ENCODE measurements around the gene PROM2. TPM values are rescaled to one million over a fixed set of nuclear protein-coding genes. Genes with fewer than 3 reads are reported as not detected.

PROM2 gene
- total and polyA plus RNA-seq, 2 experiments from 2014 or later: 2.1 to 2.2 TPM

DNA sequence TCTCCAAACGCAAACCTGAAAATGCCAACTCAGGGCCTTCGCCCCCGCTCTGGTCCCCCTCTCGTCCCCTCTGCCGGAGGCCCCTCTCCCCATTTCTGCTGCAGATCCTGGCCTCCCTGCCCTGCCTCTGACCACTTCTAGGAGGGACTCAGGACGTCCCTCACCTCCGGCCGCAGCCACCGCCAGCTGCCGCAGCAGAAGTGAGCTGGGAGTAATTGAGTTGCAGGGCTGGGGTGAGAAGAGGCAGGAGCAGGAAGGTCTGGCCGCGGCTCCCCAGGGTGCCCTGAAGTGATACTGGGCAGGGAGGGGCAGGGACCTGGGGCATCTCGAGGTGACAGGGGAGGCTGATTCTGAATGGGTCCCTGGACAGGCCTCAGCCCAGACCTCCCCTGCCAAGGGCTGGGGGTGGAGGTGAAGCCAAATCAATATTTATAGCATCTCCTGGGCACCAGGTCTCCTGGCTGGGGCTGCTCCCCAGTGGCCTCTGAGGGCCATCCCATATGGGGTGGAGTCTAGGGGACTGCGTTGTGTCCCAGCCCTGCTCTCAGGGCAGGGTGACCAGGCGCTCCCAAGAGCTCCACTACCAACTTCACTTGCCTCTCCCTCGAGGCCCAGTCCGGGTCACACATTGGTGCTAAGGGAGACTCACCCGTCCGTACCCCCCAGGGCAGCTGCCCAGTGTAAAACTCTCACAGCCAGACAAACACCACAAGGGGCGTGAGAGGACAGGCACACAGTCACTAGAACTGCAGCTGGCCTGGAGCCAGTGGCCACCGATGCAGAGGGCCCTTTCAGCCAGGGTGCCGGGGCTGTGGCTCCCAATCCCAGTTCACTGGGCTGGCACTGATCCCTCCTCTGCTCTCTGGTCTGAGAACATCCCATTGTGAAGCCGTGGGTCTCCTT is 55.9 kb downstream of the PROM2 start (continued):
- TF ChIP-seq, protein P1, sequence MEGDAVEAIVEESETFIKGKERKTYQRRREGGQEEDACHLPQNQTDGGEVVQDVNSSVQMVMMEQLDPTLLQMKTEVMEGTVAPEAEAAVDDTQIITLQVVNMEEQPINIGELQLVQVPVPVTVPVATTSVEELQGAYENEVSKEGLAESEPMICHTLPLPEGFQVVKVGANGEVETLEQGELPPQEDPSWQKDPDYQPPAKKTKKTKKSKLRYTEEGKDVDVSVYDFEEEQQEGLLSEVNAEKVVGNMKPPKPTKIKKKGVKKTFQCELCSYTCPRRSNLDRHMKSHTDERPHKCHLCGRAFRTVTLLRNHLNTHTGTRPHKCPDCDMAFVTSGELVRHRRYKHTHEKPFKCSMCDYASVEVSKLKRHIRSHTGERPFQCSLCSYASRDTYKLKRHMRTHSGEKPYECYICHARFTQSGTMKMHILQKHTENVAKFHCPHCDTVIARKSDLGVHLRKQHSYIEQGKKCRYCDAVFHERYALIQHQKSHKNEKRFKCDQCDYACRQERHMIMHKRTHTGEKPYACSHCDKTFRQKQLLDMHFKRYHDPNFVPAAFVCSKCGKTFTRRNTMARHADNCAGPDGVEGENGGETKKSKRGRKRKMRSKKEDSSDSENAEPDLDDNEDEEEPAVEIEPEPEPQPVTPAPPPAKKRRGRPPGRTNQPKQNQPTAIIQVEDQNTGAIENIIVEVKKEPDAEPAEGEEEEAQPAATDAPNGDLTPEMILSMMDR (conservative IDR thresholded peaks at IDR 0.05; ENCODE audit: low read depth in 2 of 2): peak in 1 of 2 experiments; percentile 18; a peak in 1 of 4 replicates
- TF ChIP-seq STAT1 (IDR thresholded peaks at IDR 0.05; ENCODE audit: unreplicated experiment): no peak

DNA sequence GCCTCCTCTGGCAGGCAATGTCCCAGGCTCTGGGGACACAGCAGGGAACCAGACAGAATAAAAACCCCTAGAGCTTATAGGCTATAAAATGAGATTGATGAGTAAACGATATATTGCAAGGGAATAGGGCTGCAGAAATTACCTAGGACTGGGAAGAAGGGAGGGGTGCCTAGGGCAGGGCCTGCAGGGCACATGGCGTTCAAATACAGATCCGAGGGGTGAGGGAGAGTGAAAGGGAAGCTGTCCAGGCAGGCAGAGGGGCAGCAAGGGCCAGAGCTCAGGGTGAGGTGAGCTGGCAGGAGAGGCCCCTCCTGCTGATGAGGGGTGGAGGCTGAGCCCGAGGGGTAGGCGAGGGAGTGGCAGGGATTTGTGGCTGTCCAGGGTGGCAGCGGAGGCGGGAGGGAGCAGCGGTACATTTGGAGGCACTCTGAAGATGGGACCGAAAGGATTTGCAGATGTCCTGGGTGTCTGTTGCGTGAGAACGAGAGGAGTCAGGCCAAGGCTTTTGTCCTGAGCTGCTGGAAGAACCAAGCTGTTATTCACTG is 56.6 kb downstream of the PROM2 start:
- no peak for ATAC-seq
- H3K36me3 Mint-ChIP-seq (ENCODE audit: low read depth): no peaks in the 10 kb centered on the region
- TF ChIP-seq CREB1 (CRISPR knock-in tag; IDR thresholded peaks at IDR 0.05; ENCODE audit: low read depth) (no peak), ZNF331 (CRISPR knock-in tag; IDR thresholded peaks at IDR 0.05; ENCODE audit: low read depth) (no peak), EZH2phosphoT487 (IDR thresholded peaks at IDR 0.05; ENCODE audit: unreplicated experiment) (no peak), JUNB (IDR thresholded peaks at IDR 0.05; ENCODE audit: unreplicated experiment) (no peak), POLR2AphosphoS5 (IDR thresholded peaks at IDR 0.05; ENCODE audit: low read depth) (no peak)
- TF ChIP-seq, protein P2, sequence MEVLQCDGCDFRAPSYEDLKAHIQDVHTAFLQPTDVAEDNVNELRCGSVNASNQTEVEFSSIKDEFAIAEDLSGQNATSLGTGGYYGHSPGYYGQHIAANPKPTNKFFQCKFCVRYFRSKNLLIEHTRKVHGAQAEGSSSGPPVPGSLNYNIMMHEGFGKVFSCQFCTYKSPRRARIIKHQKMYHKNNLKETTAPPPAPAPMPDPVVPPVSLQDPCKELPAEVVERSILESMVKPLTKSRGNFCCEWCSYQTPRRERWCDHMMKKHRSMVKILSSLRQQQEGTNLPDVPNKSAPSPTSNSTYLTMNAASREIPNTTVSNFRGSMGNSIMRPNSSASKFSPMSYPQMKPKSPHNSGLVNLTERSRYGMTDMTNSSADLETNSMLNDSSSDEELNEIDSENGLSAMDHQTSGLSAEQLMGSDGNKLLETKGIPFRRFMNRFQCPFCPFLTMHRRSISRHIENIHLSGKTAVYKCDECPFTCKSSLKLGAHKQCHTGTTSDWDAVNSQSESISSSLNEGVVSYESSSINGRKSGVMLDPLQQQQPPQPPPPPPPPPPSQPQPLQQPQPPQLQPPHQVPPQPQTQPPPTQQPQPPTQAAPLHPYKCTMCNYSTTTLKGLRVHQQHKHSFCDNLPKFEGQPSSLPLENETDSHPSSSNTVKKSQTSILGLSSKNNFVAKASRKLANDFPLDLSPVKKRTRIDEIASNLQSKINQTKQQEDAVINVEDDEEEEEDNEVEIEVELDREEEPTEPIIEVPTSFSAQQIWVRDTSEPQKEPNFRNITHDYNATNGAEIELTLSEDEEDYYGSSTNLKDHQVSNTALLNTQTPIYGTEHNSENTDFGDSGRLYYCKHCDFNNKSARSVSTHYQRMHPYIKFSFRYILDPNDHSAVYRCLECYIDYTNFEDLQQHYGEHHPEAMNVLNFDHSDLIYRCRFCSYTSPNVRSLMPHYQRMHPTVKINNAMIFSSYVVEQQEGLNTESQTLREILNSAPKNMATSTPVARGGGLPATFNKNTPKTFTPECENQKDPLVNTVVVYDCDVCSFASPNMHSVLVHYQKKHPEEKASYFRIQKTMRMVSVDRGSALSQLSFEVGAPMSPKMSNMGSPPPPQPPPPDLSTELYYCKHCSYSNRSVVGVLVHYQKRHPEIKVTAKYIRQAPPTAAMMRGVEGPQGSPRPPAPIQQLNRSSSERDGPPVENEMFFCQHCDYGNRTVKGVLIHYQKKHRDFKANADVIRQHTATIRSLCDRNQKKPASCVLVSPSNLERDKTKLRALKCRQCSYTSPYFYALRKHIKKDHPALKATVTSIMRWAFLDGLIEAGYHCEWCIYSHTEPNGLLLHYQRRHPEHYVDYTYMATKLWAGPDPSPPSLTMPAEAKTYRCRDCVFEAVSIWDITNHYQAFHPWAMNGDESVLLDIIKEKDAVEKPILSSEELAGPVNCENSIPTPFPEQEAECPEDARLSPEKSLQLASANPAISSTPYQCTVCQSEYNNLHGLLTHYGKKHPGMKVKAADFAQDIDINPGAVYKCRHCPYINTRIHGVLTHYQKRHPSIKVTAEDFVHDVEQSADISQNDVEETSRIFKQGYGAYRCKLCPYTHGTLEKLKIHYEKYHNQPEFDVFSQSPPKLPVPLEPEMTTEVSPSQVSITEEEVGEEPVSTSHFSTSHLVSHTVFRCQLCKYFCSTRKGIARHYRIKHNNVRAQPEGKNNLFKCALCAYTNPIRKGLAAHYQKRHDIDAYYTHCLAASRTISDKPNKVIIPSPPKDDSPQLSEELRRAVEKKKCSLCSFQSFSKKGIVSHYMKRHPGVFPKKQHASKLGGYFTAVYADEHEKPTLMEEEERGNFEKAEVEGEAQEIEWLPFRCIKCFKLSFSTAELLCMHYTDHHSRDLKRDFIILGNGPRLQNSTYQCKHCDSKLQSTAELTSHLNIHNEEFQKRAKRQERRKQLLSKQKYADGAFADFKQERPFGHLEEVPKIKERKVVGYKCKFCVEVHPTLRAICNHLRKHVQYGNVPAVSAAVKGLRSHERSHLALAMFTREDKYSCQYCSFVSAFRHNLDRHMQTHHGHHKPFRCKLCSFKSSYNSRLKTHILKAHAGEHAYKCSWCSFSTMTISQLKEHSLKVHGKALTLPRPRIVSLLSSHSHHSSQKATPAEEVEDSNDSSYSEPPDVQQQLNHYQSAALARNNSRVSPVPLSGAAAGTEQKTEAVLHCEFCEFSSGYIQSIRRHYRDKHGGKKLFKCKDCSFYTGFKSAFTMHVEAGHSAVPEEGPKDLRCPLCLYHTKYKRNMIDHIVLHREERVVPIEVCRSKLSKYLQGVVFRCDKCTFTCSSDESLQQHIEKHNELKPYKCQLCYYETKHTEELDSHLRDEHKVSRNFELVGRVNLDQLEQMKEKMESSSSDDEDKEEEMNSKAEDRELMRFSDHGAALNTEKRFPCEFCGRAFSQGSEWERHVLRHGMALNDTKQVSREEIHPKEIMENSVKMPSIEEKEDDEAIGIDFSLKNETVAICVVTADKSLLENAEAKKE (CRISPR knock-in tag; IDR thresholded peaks at IDR 0.05): no peak
- Histone ChIP-seq H3K36me3 (ENCODE audit: insufficient read depth) (no peaks in the 10 kb centered on the region), H3K27me3 (ENCODE audit: insufficient read depth) (no peaks in the 10 kb centered on the region), H3F3A (replicated peaks; ENCODE audit: low read depth) (no peaks in the 10 kb centered on the region), H3K79me2 (replicated peaks; ENCODE audit: insufficient read depth) (no peaks in the 10 kb centered on the region), H3K4me1 (ENCODE audit: insufficient read depth) (no peaks in the 10 kb centered on the region), H3K4me2 (no peak overlapping the region), H3K4me3 (no peak overlapping the region), H2AFZ (no peak overlapping the region; the same call in 1 of the 2 replicates), H3K9me2 (ENCODE audit: insufficient read depth) (peaks cover 3% of the 10 kb centered on the region; the same call in 1 of the 2 replicates), H3K27ac (ENCODE audit: low read depth) (no peak overlapping the region), H4K20me1 (replicated peaks; ENCODE audit: insufficient read depth) (no peaks in the 10 kb centered on the region)
- no peak overlapping the region for H3K27ac Mint-ChIP-seq
- no peaks in the 10 kb centered on the region; the same call in 2 of the 3 replicates for H3K9me3 Mint-ChIP-seq
- no peak for DNase-seq (ENCODE audit: low spot score)
- peaks cover 11% of the 10 kb centered on the region for H3K27me3 Mint-ChIP-seq (ENCODE audit: insufficient read depth, low read depth, poor library complexity)
- H3K4me1 Mint-ChIP-seq: peaks cover 3% of the 10 kb centered on the region; the same call in 1 of the 3 replicates
- no peak overlapping the region for H3K4me3 Mint-ChIP-seq

Measured in GM23338 (cell line).